ENCODE results near the gene SLC34A3.

- no peak for TF ChIP-seq CTCF (IDR thresholded peaks at IDR 0.05)
- TF ChIP-seq SMAD3 (CRISPR knock-in tag; IDR thresholded peaks at IDR 0.05; ENCODE audit: borderline replicate concordance): no peak
- no peak for TF ChIP-seq JUN (CRISPR knock-in tag; IDR thresholded peaks at IDR 0.05)
- TF ChIP-seq ZMAT4 (CRISPR knock-in tag; IDR thresholded peaks at IDR 0.05): no peak
- no peak for TF ChIP-seq FOXJ3 (CRISPR knock-in tag; IDR thresholded peaks at IDR 0.05; ENCODE audit: borderline replicate concordance)
- no peak for TF ChIP-seq TP53 (CRISPR knock-in tag; IDR thresholded peaks at IDR 0.05)
- no peak for TF ChIP-seq CREB1 (CRISPR knock-in tag; IDR thresholded peaks at IDR 0.05)
- no peak for TF ChIP-seq NFYB (CRISPR knock-in tag; conservative IDR thresholded peaks at IDR 0.05; ENCODE audit: low read depth)
- TF ChIP-seq ESRRA (CRISPR knock-in tag; IDR thresholded peaks at IDR 0.05; ENCODE audit: borderline replicate concordance): no peak
Observed at GRCh38 chr9:137195525-137196220, 35.0 kb upstream of the SLC34A3 start.

All from WTC11 (cell line).